Ishikawa (cell line): ENCODE results near the gene LRRC1.

Source experiments
- EGR1 ChIP-seq: IDR thresholded peaks from 2 replicates; pipeline ENCODE4 v1.6.1; 2012
- EP300 ChIP-seq: IDR thresholded peaks from 2 replicates; pipeline ENCODE4 v1.6.1; 2012; ENCODE audit warnings: borderline replicate concordance
- NFIC ChIP-seq: IDR thresholded peaks from 2 replicates; pipeline ENCODE4 v1.6.1; 2012
- RAD21 ChIP-seq: IDR thresholded peaks from 2 replicates; pipeline ENCODE4 v1.6.1; 2012; ENCODE audit warnings: low read depth
- TAF1 ChIP-seq: IDR thresholded peaks from 2 replicates; pipeline ENCODE4 v1.6.1; 2012; ENCODE audit warnings: low read depth, mild to moderate bottlenecking
- YY1 ChIP-seq: IDR thresholded peaks from 2 replicates; pipeline ENCODE4 v1.6.1; 2012; ENCODE audit warnings: low read depth
- ZBTB7A ChIP-seq: IDR thresholded peaks from 2 replicates; pipeline ENCODE4 v1.6.1; 2012; ENCODE audit warnings: low read depth
- TF ChIP-seq, protein P1 (sequence below): IDR thresholded peaks from 2 replicates; pipeline ENCODE4 v1.6.1; 2012; ENCODE audit warnings: low read depth, mild to moderate bottlenecking
- TF ChIP-seq, protein P2 (sequence below): IDR thresholded peaks from 2 replicates; pipeline ENCODE4 v1.6.1; 2012
- TF ChIP-seq, protein P3 (sequence below): IDR thresholded peaks from 2 replicates; pipeline ENCODE4 v1.6.1; 2012

DNA sequence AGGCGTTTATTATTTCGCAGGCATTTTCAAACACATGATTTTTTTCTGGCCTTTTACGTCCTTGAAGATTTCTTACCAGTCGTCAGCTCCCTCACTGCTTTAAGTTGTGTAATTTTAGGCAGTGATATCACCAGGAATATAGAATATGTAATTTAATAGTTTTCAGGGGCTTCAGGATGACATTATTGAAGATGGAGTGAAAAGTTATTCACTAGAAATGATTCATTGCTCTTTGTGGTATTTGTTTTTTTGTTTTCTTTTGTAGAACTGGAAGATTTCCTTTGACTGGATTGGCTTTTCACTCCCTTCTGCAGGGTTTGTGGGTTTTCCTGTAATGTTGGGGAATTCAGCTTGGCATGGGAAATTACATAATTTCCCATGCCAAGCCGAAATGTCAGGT lies 2.0 kb downstream of the LRRC1 start:
- TF ChIP-seq, protein P1, sequence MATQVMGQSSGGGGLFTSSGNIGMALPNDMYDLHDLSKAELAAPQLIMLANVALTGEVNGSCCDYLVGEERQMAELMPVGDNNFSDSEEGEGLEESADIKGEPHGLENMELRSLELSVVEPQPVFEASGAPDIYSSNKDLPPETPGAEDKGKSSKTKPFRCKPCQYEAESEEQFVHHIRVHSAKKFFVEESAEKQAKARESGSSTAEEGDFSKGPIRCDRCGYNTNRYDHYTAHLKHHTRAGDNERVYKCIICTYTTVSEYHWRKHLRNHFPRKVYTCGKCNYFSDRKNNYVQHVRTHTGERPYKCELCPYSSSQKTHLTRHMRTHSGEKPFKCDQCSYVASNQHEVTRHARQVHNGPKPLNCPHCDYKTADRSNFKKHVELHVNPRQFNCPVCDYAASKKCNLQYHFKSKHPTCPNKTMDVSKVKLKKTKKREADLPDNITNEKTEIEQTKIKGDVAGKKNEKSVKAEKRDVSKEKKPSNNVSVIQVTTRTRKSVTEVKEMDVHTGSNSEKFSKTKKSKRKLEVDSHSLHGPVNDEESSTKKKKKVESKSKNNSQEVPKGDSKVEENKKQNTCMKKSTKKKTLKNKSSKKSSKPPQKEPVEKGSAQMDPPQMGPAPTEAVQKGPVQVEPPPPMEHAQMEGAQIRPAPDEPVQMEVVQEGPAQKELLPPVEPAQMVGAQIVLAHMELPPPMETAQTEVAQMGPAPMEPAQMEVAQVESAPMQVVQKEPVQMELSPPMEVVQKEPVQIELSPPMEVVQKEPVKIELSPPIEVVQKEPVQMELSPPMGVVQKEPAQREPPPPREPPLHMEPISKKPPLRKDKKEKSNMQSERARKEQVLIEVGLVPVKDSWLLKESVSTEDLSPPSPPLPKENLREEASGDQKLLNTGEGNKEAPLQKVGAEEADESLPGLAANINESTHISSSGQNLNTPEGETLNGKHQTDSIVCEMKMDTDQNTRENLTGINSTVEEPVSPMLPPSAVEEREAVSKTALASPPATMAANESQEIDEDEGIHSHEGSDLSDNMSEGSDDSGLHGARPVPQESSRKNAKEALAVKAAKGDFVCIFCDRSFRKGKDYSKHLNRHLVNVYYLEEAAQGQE = no peak
- TF ChIP-seq EGR1 (no peak), YY1 (no peak), RAD21 (no peak), ZBTB7A (no peak), EP300 (no peak), TAF1 (no peak), NFIC (no peak)
- TF ChIP-seq, protein P2, sequence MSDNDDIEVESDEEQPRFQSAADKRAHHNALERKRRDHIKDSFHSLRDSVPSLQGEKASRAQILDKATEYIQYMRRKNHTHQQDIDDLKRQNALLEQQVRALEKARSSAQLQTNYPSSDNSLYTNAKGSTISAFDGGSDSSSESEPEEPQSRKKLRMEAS = no peak
- TF ChIP-seq, protein P3, sequence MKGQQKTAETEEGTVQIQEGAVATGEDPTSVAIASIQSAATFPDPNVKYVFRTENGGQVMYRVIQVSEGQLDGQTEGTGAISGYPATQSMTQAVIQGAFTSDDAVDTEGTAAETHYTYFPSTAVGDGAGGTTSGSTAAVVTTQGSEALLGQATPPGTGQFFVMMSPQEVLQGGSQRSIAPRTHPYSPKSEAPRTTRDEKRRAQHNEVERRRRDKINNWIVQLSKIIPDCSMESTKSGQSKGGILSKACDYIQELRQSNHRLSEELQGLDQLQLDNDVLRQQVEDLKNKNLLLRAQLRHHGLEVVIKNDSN = no peak
